Activated T-cell treated with anti-CD3 and anti-CD28 coated beads, Interleukin-2, amount 50 U/mL, for 72 hours (primary cell): Measurements from ENCODE around the gene FAM135A. TPM values are rescaled to one million over a fixed set of nuclear protein-coding genes. Genes with fewer than 3 reads are reported as not detected.
"Not testable (repeated sequence)": the region's sequence is repeated elsewhere in the genome, so short reads cannot be mapped to it uniquely, and the experiment has no call there.

Experiments
- ATAC-seq, 2 donors: fragments of 150-1000 bp; cut with Tn5 transposase; replicated peaks in 1 of 2; 2 replicates each; pipeline ENCODE4 v1.10.0; 2021; ENCODE audit warnings: moderate library complexity in 2 of 2, mild to moderate bottlenecking in 1 of 2
- DNase-seq, 2 donors: peaks; one replicate each; pipeline ENCODE4 v3.0.0; 2021 to 2022; ENCODE audit warnings: mixed read lengths in 1 of 2
- H3K27ac Mint-ChIP-seq: one replicate; pipeline ENCODE4 v1.8.0; 2022; ENCODE audit warnings: mild to moderate bottlenecking, moderate library complexity, mixed read lengths
- H3K27me3 Mint-ChIP-seq: one replicate; pipeline ENCODE4 v1.8.0; 2022; ENCODE audit warnings: low read depth, mixed read lengths
- H3K36me3 Mint-ChIP-seq, 2 donors: one replicate each; pipeline ENCODE4 v1.8.0; 2022; ENCODE audit warnings: mixed read lengths in 2 of 2, mild to moderate bottlenecking in 1 of 2; ENCODE audit not compliant: insufficient read depth in 2 of 2
- H3K4me1 Mint-ChIP-seq: one replicate; pipeline ENCODE4 v1.8.0; 2022; ENCODE audit warnings: low read depth, mixed read lengths
- H3K4me3 Mint-ChIP-seq, 2 donors: one replicate each; pipeline ENCODE4 v1.8.0; 2022; ENCODE audit warnings: mild to moderate bottlenecking in 2 of 2, mixed read lengths in 2 of 2, moderate library complexity in 2 of 2
- H3K9me3 Mint-ChIP-seq, 2 donors: one replicate each; pipeline ENCODE4 v1.8.0; 2022; ENCODE audit warnings: mixed read lengths in 2 of 2
- total RNA-seq, 2 donors: library from RNA; stranded (reverse); gene quantifications; one replicate each; pipeline ENCODE4 v1.2.3, GENCODE V29; 2022

The FAM135A gene
- total RNA-seq, 2 donors from 2014 or later, result 11.4 to 12.6 TPM

- H3K4me1 Mint-ChIP-seq, result no peaks in the 10 kb centered on the region
Measured at GRCh38 chr6:70593118-70593486, 179.8 kb downstream of the FAM135A start.

DNA sequence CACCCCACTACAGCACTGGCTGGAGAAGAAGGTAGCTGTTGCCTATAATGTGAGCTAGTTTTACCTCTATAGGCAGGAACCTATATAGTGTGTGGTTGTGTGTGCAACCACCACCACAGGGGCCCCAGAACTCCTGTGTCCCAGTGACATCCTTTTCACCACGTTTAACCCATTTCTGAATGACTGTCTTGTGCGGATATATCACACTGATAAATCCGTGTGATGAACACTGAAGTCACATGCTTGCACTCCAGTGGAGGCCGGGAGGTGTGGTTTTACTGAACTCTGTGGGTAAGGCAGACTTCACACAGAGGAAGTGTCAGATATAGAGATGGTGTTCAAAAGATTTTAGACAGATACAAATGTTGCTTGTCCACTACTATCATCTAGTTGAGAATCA lies 185.9 kb downstream of the FAM135A start:
- Mint-ChIP-seq H3K27ac (no peak overlapping the region), H3K4me3 (no peak overlapping the region), H3K27me3 (no peaks in the 10 kb centered on the region)

More at GRCh38 chr6:70593118-70593486, 179.8 kb downstream of the FAM135A start:
- Mint-ChIP-seq H3K9me3 (no peaks in the 10 kb centered on the region), H3K27me3 (no peaks in the 10 kb centered on the region), H3K36me3 (peaks cover 0 to 3% of the 10 kb centered on the region in 2 donors), H3K27ac (no peak overlapping the region), H3K4me3 (no peak overlapping the region)
- DNase-seq, result no peak
- no peak for ATAC-seq

GRCh38 chr6:70601014-70601413 lies 187.7 kb downstream of the FAM135A start:
- DNase-seq (no peak), ATAC-seq (no peak)
- Mint-ChIP-seq H3K27ac (no peak overlapping the region), H3K27me3 (no peaks in the 10 kb centered on the region), H3K36me3 (peaks cover 4 to 10% of the 10 kb centered on the region in 2 donors), H3K4me3 (no peak overlapping the region), H3K9me3 (peaks cover 1 to 8% of the 10 kb centered on the region in 2 donors), H3K4me1 (peaks cover 8% of the 10 kb centered on the region)

More for the DNA sequence above, 185.9 kb downstream of the FAM135A start:
- peak; percentile 80 to 89 for ATAC-seq
- DNase-seq, result peak; percentile 17 to 18
- peaks cover 8% of the 10 kb centered on the region for H3K4me1 Mint-ChIP-seq
- H3K36me3 Mint-ChIP-seq, result peaks cover 4 to 5% of the 10 kb centered on the region in 2 donors
- no peaks in the 10 kb centered on the region for H3K9me3 Mint-ChIP-seq

- no peak for DNase-seq
- Mint-ChIP-seq H3K27ac (no peak overlapping the region), H3K27me3 (no peaks in the 10 kb centered on the region), H3K4me1 (peaks cover 9% of the 10 kb centered on the region), H3K9me3 (peaks cover 1 to 8% of the 10 kb centered on the region in 2 donors), H3K4me3 (no peak overlapping the region), H3K36me3 (peaks cover 4 to 10% of the 10 kb centered on the region in 2 donors)
- no peak for ATAC-seq
Measured at GRCh38 chr6:70604254-70604653, 190.9 kb downstream of the FAM135A start.

- not testable (repeated sequence) for ATAC-seq, DNase-seq, H3K27me3 Mint-ChIP-seq, H3K4me1 Mint-ChIP-seq, H3K9me3 Mint-ChIP-seq, H3K27ac Mint-ChIP-seq, H3K4me3 Mint-ChIP-seq
- H3K36me3 Mint-ChIP-seq, result peaks cover 4 to 10% of the 10 kb centered on the region in 2 donors
Measured at GRCh38 chr6:70607371-70607770, 194.1 kb downstream of the FAM135A start.

DNA sequence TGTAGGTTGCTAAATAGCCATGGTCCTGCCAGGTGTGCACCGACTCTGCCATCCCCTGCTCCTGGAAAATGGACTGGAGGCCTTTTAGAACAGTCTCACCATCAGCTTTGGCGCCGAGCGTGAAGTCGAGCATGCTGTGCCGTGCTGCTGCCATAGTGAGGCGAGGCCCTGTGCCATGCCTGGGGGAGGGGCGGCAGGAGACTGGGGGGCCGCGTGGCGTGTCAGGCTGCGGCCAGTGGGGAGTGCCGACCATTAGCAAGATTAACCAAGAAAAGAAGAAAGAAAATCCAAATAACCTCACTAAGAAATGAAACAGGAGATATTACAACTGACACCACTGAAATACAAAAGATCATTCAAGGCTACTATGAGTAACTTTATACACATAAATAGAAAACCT lies 195.9 kb downstream of the FAM135A start:
- H3K27me3 Mint-ChIP-seq, H3K27ac Mint-ChIP-seq, H3K9me3 Mint-ChIP-seq, H3K4me3 Mint-ChIP-seq, H3K4me1 Mint-ChIP-seq, DNase-seq, ATAC-seq, H3K36me3 Mint-ChIP-seq: not testable (repeated sequence)

Other genes with a start within 250 kb of the FAM135A start
- not detected for gene COL9A1, start 110.4 kb upstream of the FAM135A start, total RNA-seq
- 10 to 100 TPM; 13.6 to 18.6 TPM for gene SDHAF4, start 153.4 kb downstream of the FAM135A start, total RNA-seq